HepG2 (cell line): ENCODE data around the gene TCAIM. TPM values are rescaled to one million over a fixed set of nuclear protein-coding genes. Genes with fewer than 3 reads are reported as not detected.
A peak's percentile ranks its signal among the peaks of the same experiment; 100 is the strongest.

Experiments used
- BRD4 ChIP-seq: sonication (generic); formaldehyde crosslinking; IDR thresholded peaks from 2 replicates; pipeline ENCODE4 v1.4.0; 2020; ENCODE audit warnings: missing genetic modification reagents
- CERS6 ChIP-seq: sonication (generic); formaldehyde crosslinking; IDR thresholded peaks from 2 replicates; pipeline ENCODE4 v1.5.0; 2020; ENCODE audit warnings: missing genetic modification reagents
- GTF2F1 ChIP-seq: fragments of 150-350 bp; IDR thresholded peaks from 2 replicates; pipeline ENCODE4 v1.6.1; 2014; ENCODE audit warnings: low read length
- HES4 ChIP-seq: sonication (generic); formaldehyde crosslinking; IDR thresholded peaks from 2 replicates; pipeline ENCODE4 v1.9.0; 2021; ENCODE audit warnings: mild to moderate bottlenecking, missing genetic modification reagents, borderline replicate concordance
- HNF4G ChIP-seq, 2 experiments: sonication (generic) in 1 of 2; formaldehyde crosslinking in 1 of 2; IDR thresholded peaks; 2 replicates each; pipeline versions ENCODE4 v1.4.0 to v1.6.1; 2011 to 2020; ENCODE audit warnings: borderline replicate concordance in 2 of 2, low read depth in 2 of 2, mild to moderate bottlenecking in 2 of 2, low read length in 1 of 2, missing genetic modification reagents in 1 of 2, moderate library complexity in 1 of 2
- HNRNPH1 ChIP-seq: fragments of 200-400 bp; formaldehyde crosslinking; optimal IDR thresholded peaks from 2 replicates; pipeline ENCODE3; 2017; ENCODE audit warnings: mild to moderate bottlenecking, low read depth, low read length
- IKZF1 ChIP-seq: fragments of 450-650 bp; IDR thresholded peaks from 2 replicates; pipeline ENCODE4 v1.7.1; 2016
- MTERF4 ChIP-seq: sonication (generic); formaldehyde crosslinking; IDR thresholded peaks from 2 replicates; pipeline ENCODE4 v1.8.0; 2023; ENCODE audit warnings: mild to moderate bottlenecking, missing genetic modification reagents
- NR2C2 ChIP-seq: sonication (generic); formaldehyde crosslinking; IDR thresholded peaks from 2 replicates; pipeline ENCODE4 v1.4.0; 2020; ENCODE audit warnings: missing genetic modification reagents, mild to moderate bottlenecking, moderate library complexity, borderline replicate concordance
- RARA ChIP-seq: IDR thresholded peaks from 2 replicates; pipeline ENCODE4 v1.6.1; 2016; ENCODE audit warnings: missing genetic modification reagents, missing compliant biosample characterization
- TARDBP ChIP-seq: sonication (generic); formaldehyde crosslinking; IDR thresholded peaks from 2 replicates; pipeline ENCODE4 v1.8.0; 2022; ENCODE audit warnings: mild to moderate bottlenecking, missing genetic modification reagents
- TBX2 ChIP-seq: sonication (generic); formaldehyde crosslinking; IDR thresholded peaks from 2 replicates; pipeline ENCODE4 v1.5.0; 2020; ENCODE audit warnings: missing genetic modification reagents, mild to moderate bottlenecking, borderline replicate concordance
- THRA ChIP-seq: sonication (generic); formaldehyde crosslinking; IDR thresholded peaks from 2 replicates; pipeline ENCODE4 v1.4.0; 2020; ENCODE audit warnings: missing genetic modification reagents, borderline replicate concordance
- USF2 ChIP-seq, 2 experiments: sonication (generic) in 1 of 2; formaldehyde crosslinking in 1 of 2; IDR thresholded peaks; 2 replicates each; pipeline versions ENCODE4 v1.5.1 to v1.6.1; 2011 to 2020; ENCODE audit warnings: borderline replicate concordance in 1 of 2, low read depth in 1 of 2, low read length in 1 of 2, mild to moderate bottlenecking in 1 of 2, missing genetic modification reagents in 1 of 2, moderate library complexity in 1 of 2
- ZBTB43 ChIP-seq: sonication (generic); formaldehyde crosslinking; conservative IDR thresholded peaks from 2 replicates; pipeline ENCODE4 v1.4.0; 2020; ENCODE audit warnings: missing genetic modification reagents
- ZNF446 ChIP-seq: sonication (generic); formaldehyde crosslinking; IDR thresholded peaks from 2 replicates; pipeline ENCODE4 v1.5.0; 2020; ENCODE audit warnings: mild to moderate bottlenecking, missing genetic modification reagents
- ZNF574 ChIP-seq: sonication (generic); formaldehyde crosslinking; IDR thresholded peaks from 2 replicates; pipeline ENCODE4 v1.4.0; 2020; ENCODE audit warnings: missing genetic modification reagents
- ZNF580 ChIP-seq: IDR thresholded peaks from 2 replicates; pipeline ENCODE4 v1.6.1; 2016; ENCODE audit warnings: low read depth, borderline replicate concordance
- ZNF772 ChIP-seq: sonication (generic); formaldehyde crosslinking; IDR thresholded peaks from 2 replicates; pipeline ENCODE4 v1.5.0; 2020; ENCODE audit warnings: mild to moderate bottlenecking, missing genetic modification reagents
- polyA plus RNA-seq, 8 experiments: library from polyadenylated mRNA; depleted of rRNA in 3 of 8; stranded (reverse) in 7 of 8; unstranded in 1 of 8; fragments of >200 nt; fragmentation: Illumina TruSeq in 4 of 8; extraction: Trizol in 4 of 8; gene quantifications; 2 replicates each; pipeline versions ENCODE4 v1.2.1 to v1.2.3, GENCODE V29; 2011 to 2016; ENCODE audit warnings: low read depth in 4 of 8, missing spikeins in 1 of 8, mixed read lengths in 1 of 8; ENCODE audit not compliant: insufficient read depth in 1 of 8
- total RNA-seq, 5 experiments: library from RNA; depleted of rRNA; stranded (reverse); fragments of >200 nt; fragmentation: Illumina TruSeq; extraction: Trizol; gene quantifications; 2 replicates each; pipeline ENCODE4 v1.2.3, GENCODE V29; 2016; ENCODE audit warnings: low read depth in 1 of 5

TCAIM gene
- total and polyA plus RNA-seq, 2 of the 13 experiments (the other 11 are each of a cell fraction or from before 2014, with no cell fraction given): 16.9 to 22.6 TPM

GRCh38 chr3:44454258-44454657 is 115.7 kb downstream of the TCAIM start (continued):
- TF ChIP-seq HES4 (CRISPR knock-in tag) (no peak), ZNF580 (CRISPR knock-in tag) (no peak), GTF2F1 (no peak), ZNF446 (no peak), IKZF1 (no peak), BRD4 (CRISPR knock-in tag) (no peak), RARA (CRISPR knock-in tag) (peak; percentile 70), ZNF574 (CRISPR knock-in tag) (peak; percentile 42; the same call in 1 of the 2 replicates), MTERF4 (CRISPR knock-in tag) (no peak), ZNF772 (no peak), TBX2 (CRISPR knock-in tag) (no peak), HNRNPH1 (no peak), HNF4G (IDR thresholded peaks at IDR 0.05; ENCODE audit: borderline replicate concordance, low read depth, low read length) (peak; percentile 59), HNF4G (CRISPR knock-in tag; IDR thresholded peaks at IDR 0.05; ENCODE audit: borderline replicate concordance, low read depth) (no peak), TARDBP (CRISPR knock-in tag) (no peak), THRA (CRISPR knock-in tag) (peak; percentile 94; the same call in 1 of the 2 replicates), CERS6 (CRISPR knock-in tag) (no peak), NR2C2 (CRISPR knock-in tag) (peak; percentile 51; the same call in 1 of the 2 replicates), USF2 (IDR thresholded peaks at IDR 0.05; ENCODE audit: low read depth, low read length) (no peak), USF2 (CRISPR knock-in tag; IDR thresholded peaks at IDR 0.05; ENCODE audit: borderline replicate concordance) (no peak), ZBTB43 (CRISPR knock-in tag) (no peak)
